Kidney epithelial cell (primary cell): ENCODE results near the gene SHROOM1. TPM values are rescaled to one million over a fixed set of nuclear protein-coding genes. Genes with fewer than 3 reads are reported as not detected.

Experiments used
- DNase-seq: peaks from one replicate; pipeline ENCODE4 v3.0.0-alpha.2; 2010; ENCODE audit warnings: low read depth
- H3K27me3 ChIP-seq: 2 replicates; pipeline ENCODE4 v1.6.0; 2011; ENCODE audit warnings: low read length; ENCODE audit not compliant: control insufficient read depth, insufficient read depth
- H3K36me3 ChIP-seq: 2 replicates; pipeline ENCODE4 v1.5.1; 2011; ENCODE audit warnings: low read length; ENCODE audit not compliant: control insufficient read depth, insufficient read depth
- H3K4me3 ChIP-seq: 2 replicates; pipeline ENCODE4 v1.5.1; 2011; ENCODE audit warnings: low read depth, mild to moderate bottlenecking, control low read depth, low read length
- CTCF ChIP-seq: IDR thresholded peaks from 2 replicates; pipeline ENCODE4 v1.5.1; 2011; ENCODE audit warnings: mild to moderate bottlenecking, moderate library complexity, low read length, control low read depth, inconsistent platforms; ENCODE audit not compliant: insufficient read depth, poor library complexity, severe bottlenecking
- total RNA-seq: library from RNA; depleted of rRNA; stranded (reverse); fragments of >200 nt; gene quantifications from 2 replicates; pipeline ENCODE4 v1.2.3, GENCODE V29; 2015

The SHROOM1 gene
- total RNA-seq, 1 donor from 2014 or later, result 9.8 TPM

GRCh38 chr5:132802044-132802684 is 28.3 kb downstream of the SHROOM1 start:
- Histone ChIP-seq H3K27me3 (no peaks in the 10 kb centered on the region), H3K36me3 (no peaks in the 10 kb centered on the region), H3K4me3 (no peak overlapping the region)
- DNase-seq, result no peak
- TF ChIP-seq CTCF, result no peak

GRCh38 chr5:132800545-132800944 is 29.9 kb downstream of the SHROOM1 start:
- Histone ChIP-seq H3K27me3 (no peaks in the 10 kb centered on the region), H3K4me3 (no peak overlapping the region), H3K36me3 (no peaks in the 10 kb centered on the region)
- no peak for TF ChIP-seq CTCF
- DNase-seq, result no peak

GRCh38 chr5:132799392-132799791 is 31.1 kb downstream of the SHROOM1 start:
- Histone ChIP-seq H3K27me3 (no peaks in the 10 kb centered on the region), H3K4me3 (no peak overlapping the region), H3K36me3 (no peaks in the 10 kb centered on the region)
- no peak for TF ChIP-seq CTCF
- DNase-seq, result no peak

- no peaks in the 10 kb centered on the region for H3K27me3 ChIP-seq
- H3K4me3 ChIP-seq, result no peak overlapping the region
- no peak for TF ChIP-seq CTCF
- H3K36me3 ChIP-seq, result no peaks in the 10 kb centered on the region
- no peak for DNase-seq
Observed at GRCh38 chr5:132797651-132798050, 32.8 kb downstream of the SHROOM1 start.

GRCh38 chr5:132791026-132791425 is 39.4 kb downstream of the SHROOM1 start:
- TF ChIP-seq CTCF, result no peak
- DNase-seq, result no peak
- H3K27me3 ChIP-seq, result no peaks in the 10 kb centered on the region
- H3K36me3 ChIP-seq, result no peaks in the 10 kb centered on the region
- no peak overlapping the region for H3K4me3 ChIP-seq
